GM19395 (cell line): ENCODE data around the gene AGFG2.
A peak's percentile ranks its signal among the peaks of the same experiment; 100 is the strongest.
"Not testable (repeated sequence)": the region's sequence is repeated elsewhere in the genome, so short reads cannot be mapped to it uniquely, and the experiment has no call there.

Source experiments
- ATAC-seq: cut with Tn5 transposase; IDR thresholded peaks from one replicate; pipeline ENCODE4 v1.9.1; 2021; ENCODE audit warnings: mild to moderate bottlenecking, moderate library complexity; ENCODE audit not compliant: unreplicated experiment

Gene AGFG2

GRCh38 chr7:100538654-100539435, at the start of gene AGFG2:
Gene AGFG2 (plus strand): TSS chr7:100539203. CDS start chr7:100539347, 144 bp downstream.
- ATAC-seq: peak; percentile 93

GRCh38 chr7:100489824-100490223, 49.2 kb upstream of the AGFG2 start:
- no peak for ATAC-seq

GRCh38 chr7:100490483-100491191, 48.4 kb upstream of the AGFG2 start:
- ATAC-seq: no peak

GRCh38 chr7:100491192-100491578, 47.8 kb upstream of the AGFG2 start:
- no peak for ATAC-seq

- no peak for ATAC-seq
Measured at GRCh38 chr7:100492738-100493475, 46.1 kb upstream of the AGFG2 start.

- no peak for ATAC-seq
Measured at GRCh38 chr7:100493476-100494264, 45.3 kb upstream of the AGFG2 start.

GRCh38 chr7:100496509-100496908, 42.5 kb upstream of the AGFG2 start:
- no peak for ATAC-seq

GRCh38 chr7:100500743-100501142, 38.3 kb upstream of the AGFG2 start:
- not testable (repeated sequence) for ATAC-seq

GRCh38 chr7:100504031-100504430, 35.0 kb upstream of the AGFG2 start:
- not testable (repeated sequence) for ATAC-seq

GRCh38 chr7:100504887-100505611, 34.0 kb upstream of the AGFG2 start:
- ATAC-seq: no peak

- no peak for ATAC-seq
Measured at GRCh38 chr7:100506356-100506923, 32.6 kb upstream of the AGFG2 start.

GRCh38 chr7:100509231-100509630, 29.8 kb upstream of the AGFG2 start:
- no peak for ATAC-seq

GRCh38 chr7:100510437-100511239, 28.4 kb upstream of the AGFG2 start:
- no peak for ATAC-seq

- no peak for ATAC-seq
Measured at GRCh38 chr7:100513212-100513810, 25.7 kb upstream of the AGFG2 start.

- ATAC-seq: no peak
Measured at GRCh38 chr7:100515072-100515532, 23.9 kb upstream of the AGFG2 start.

- ATAC-seq: no peak
Measured at GRCh38 chr7:100516135-100516812, 22.7 kb upstream of the AGFG2 start.

- no peak for ATAC-seq
Measured at GRCh38 chr7:100517305-100517704, 21.7 kb upstream of the AGFG2 start.

- no peak for ATAC-seq
Measured at GRCh38 chr7:100519580-100519979, 19.4 kb upstream of the AGFG2 start.
